ENCODE measurements around the gene LTBP2. TPM values are rescaled to one million over a fixed set of nuclear protein-coding genes. Genes with fewer than 3 reads are reported as not detected.

Gene LTBP2
- total and polyA plus RNA-seq, 2 of the 8 experiments (the other 6 are each of a cell fraction or from before 2014, with no cell fraction given), result 0.48 to 0.89 TPM

- Histone ChIP-seq H3K9me3 (ENCODE audit: insufficient read depth in 2 of 2, low read depth in 1 of 2, low read length in 1 of 2) (no peaks in the 10 kb centered on the region), H2BK20ac (ENCODE audit: low read length) (no peak overlapping the region), H2BK15ac (ENCODE audit: low read length) (no peak overlapping the region), H2AK5ac (ENCODE audit: low read depth, low read length) (no peak overlapping the region), H3K9ac (replicated peaks in 1 of 4; ENCODE audit: extremely low read depth in 1 of 4, low read depth in 3 of 4, low read length in 3 of 4) (no peak overlapping the region), H2BK5ac (ENCODE audit: low read depth, low read length) (no peak overlapping the region), H3K36me3 (ENCODE audit: control insufficient read depth in 2 of 4, insufficient read depth in 4 of 4, low read length in 3 of 4) (no peaks in the 10 kb centered on the region; a peak in 1 of 8 replicates), H3K23ac (ENCODE audit: insufficient read length) (no peak overlapping the region), H3K56ac (replicated peaks; ENCODE audit: insufficient read length, low read depth, low read length) (no peak overlapping the region), H3K23me2 (ENCODE audit: low read depth, low read length) (no peaks in the 10 kb centered on the region), H3K4me2 (ENCODE audit: insufficient read depth in 1 of 2, low read depth in 2 of 2, low read length in 2 of 2) (no peak overlapping the region), H4K91ac (replicated peaks; ENCODE audit: insufficient read length, low read length) (no peak overlapping the region), H3K79me2 (ENCODE audit: control insufficient read depth in 1 of 2, insufficient read depth in 2 of 2, low read length in 2 of 2) (no peaks in the 10 kb centered on the region), H3K4me1 (replicated peaks in 1 of 4; ENCODE audit: control insufficient read depth in 3 of 4, insufficient read depth in 4 of 4, low read length in 3 of 4) (no peaks in the 10 kb centered on the region), H4K20me1 (replicated peaks in 1 of 2; ENCODE audit: control insufficient read depth in 1 of 2, insufficient read depth in 2 of 2, low read length in 2 of 2) (no peaks in the 10 kb centered on the region), H2BK12ac (ENCODE audit: low read depth, low read length) (no peak overlapping the region), H3K27ac (ENCODE audit: low read depth, low read length) (no peak overlapping the region), H3K4ac (replicated peaks; ENCODE audit: insufficient read length, low read depth, low read length) (no peak overlapping the region), H2BK120ac (replicated peaks; ENCODE audit: low read depth, low read length) (no peak overlapping the region), H3K14ac (ENCODE audit: insufficient read length) (no peak overlapping the region), H4K8ac (ENCODE audit: extremely low read depth, insufficient read depth, low read length) (no peak overlapping the region), H2AFZ (ENCODE audit: low read length) (no peak overlapping the region), H3K27me3 (replicated peaks in 1 of 4; ENCODE audit: control insufficient read depth in 3 of 4, extremely low read depth in 1 of 4, insufficient read depth in 3 of 4, low read length in 3 of 4) (no peaks in the 10 kb centered on the region), H3K18ac (ENCODE audit: extremely low read depth, low read length) (no peak overlapping the region), H4K5ac (ENCODE audit: insufficient read length, low read depth, low read length) (no peak overlapping the region), H3K4me3 (ENCODE audit: extremely low read depth in 1 of 4, insufficient read depth in 2 of 4, low read depth in 3 of 4, low read length in 4 of 4) (no peak overlapping the region), H3K79me1 (ENCODE audit: low read depth, low read length) (no peaks in the 10 kb centered on the region)
- no peak for DNase-seq (ENCODE audit: low read depth in 1 of 2, low spot score in 2 of 2)
- ChIA-PET CTCF (ENCODE audit: partially characterized antibody) (interaction anchor here (0.6 to 2.2 kb wide), 5 partner anchors 32 to 251 kb away, joined by 3 to 12 read pairs (median 5); no protein-coding TSS in a partner anchor), POLR2A (ENCODE audit: partially characterized antibody) (interaction anchor here (1.4 to 1.5 kb wide), 2 partner anchors 12 to 46 kb away, joined by 3 read pairs; no protein-coding TSS in a partner anchor)
- no peak for FAIRE-seq
- no peak for TF ChIP-seq ATF2 (IDR thresholded peaks at IDR 0.05; ENCODE audit: low read length)
- no peak for TF ChIP-seq CTBP2 (IDR thresholded peaks at IDR 0.05; ENCODE audit: borderline replicate concordance, insufficient read depth, insufficient read length, low read length)
- WGBS, 2 experiments (ENCODE audit: extremely low coverage in 1 of 2, insufficient coverage in 1 of 2, insufficient read length in 1 of 2, insufficient replicate concordance in 2 of 2, low coverage in 1 of 2, low lambda C conversion rate in 2 of 2, missing lambda C conversion rate in 1 of 2), result 86% methylated on average over 3 of the region's 3 CpGs; no CpG with 5 or more reads in 1 of the 2 experiments
Measured at GRCh38 chr14:74654931-74655330, 42.9 kb upstream of the LTBP2 start.

Measured in H1 (cell line).